Brain pericyte (primary cell): ENCODE results near the gene GLRX.

ENCODE experiments used
- DNase-seq: peaks from one replicate; pipeline ENCODE4 v3.0.0-alpha.2; 2012; ENCODE audit warnings: low read depth, low spot score

Gene GLRX

DNA sequence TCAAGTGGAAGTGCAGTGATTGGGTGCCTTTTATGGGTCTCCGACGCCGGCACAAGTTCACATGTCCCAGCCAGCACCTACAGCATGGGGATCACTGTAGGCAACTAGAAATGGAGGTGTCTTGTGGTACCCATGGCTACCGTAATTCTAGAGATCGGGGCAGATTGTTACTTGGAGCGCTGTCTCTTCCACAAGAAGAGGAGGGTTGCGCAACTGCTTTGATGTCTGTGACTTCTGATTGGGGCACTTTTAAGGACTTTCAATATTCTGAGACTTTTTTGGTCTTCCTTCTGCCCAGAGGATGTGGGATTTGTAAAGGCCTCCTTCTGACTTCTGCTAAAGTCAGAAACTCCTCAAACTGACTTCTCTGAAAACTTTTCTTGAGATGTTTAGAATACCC lies 41.9 kb downstream of the GLRX start:
- no peak for DNase-seq

GRCh38 chr5:95779611-95780010 lies 42.9 kb downstream of the GLRX start:
- no peak for DNase-seq

DNA sequence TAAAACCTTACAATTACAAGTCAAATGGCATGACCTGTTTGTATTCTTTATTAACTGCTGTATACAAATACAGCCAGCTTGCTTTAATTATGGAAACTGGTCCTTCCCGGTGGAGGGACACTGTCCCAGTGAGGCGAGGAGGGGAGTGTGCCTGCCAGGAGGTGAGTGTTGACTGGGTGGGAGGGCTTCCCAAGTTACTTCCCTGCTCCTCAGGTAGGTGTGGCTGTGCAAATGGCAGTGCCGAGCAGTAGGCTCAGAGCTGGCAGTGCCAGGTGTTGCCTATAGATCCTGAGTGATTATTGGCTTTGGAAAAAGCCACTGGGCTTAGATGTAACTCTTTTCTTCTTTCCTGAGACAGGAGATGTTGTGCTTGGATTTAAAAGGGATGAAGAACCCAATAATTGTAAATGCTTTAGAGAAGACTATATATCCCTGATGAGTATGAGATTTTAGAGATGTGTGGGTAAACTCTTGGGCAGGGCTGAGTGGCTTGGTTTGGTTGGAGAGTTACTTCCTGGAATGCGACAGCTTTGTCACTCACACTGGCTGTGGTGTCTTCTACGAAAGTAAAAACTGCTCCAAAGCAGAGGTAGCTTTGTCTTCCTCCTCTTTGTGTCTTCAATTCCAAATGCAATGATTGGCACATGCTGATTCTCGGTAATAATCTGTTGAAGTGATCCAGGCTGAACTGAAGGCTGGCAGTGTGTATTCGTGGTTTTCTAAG lies 43.7 kb downstream of the GLRX start:
- no peak for DNase-seq

DNA sequence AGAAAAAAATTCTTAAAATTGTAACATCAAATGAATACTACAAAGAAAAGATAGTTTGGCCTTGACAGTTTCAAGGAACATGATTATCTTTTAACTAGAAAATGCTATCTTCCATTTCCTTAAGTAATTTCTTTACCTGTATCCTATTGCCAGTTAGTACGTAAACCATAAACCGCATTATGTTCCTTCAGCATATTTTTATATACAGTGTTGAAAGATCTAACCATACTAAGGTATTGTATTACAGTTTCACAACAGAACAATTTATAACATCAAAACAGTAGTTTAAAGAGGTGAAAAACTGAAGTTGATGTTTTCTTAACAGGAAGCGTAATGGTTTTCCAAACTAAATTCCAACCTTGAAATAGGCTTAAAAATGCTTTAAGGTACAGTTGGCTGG lies 45.1 kb downstream of the GLRX start:
- DNase-seq = no peak

- DNase-seq = no peak
Observed at GRCh38 chr5:95773335-95774059, 49.0 kb downstream of the GLRX start.

DNA sequence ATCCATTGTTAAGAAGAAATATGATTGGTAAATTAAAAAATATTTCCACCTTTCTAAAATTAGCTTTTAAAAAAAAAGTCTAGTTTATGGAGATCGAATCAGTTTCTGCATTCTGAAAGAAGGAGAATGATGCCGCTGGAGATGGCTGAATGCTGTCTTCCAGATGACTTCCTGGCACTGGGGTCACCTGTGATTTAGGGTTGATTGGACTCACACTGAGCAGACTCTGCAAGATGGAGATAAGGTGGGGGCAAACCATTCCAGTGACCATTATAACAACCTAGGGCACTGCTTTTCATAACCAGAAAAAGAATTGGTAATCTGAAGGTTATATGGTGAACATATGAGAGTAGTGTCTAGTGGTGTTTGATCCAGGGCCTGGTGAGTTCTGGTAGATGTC lies 50.6 kb downstream of the GLRX start:
- DNase-seq = no peak

- DNase-seq = no peak
Observed at GRCh38 chr5:95770830-95771708, 51.5 kb downstream of the GLRX start.

GRCh38 chr5:95768731-95769130 lies 53.8 kb downstream of the GLRX start:
- no peak for DNase-seq

GRCh38 chr5:95763941-95764340 lies 58.6 kb downstream of the GLRX start:
- DNase-seq = no peak
